B cell (primary cell): ENCODE data around the gene CCDC6. TPM values are rescaled to one million over a fixed set of nuclear protein-coding genes. Genes with fewer than 3 reads are reported as not detected.

ENCODE experiments used
- ATAC-seq: fragments of 200-7000 bp; cut with Tn5 transposase; one replicate; pipeline ENCODE4 v1.10.0; 2021; ENCODE audit warnings: low read depth, mild to moderate bottlenecking, moderate number of reproducible peaks, moderate library complexity
- CTCF ChIA-PET: fragments of 350-600 bp; sonication (Branson Sonifier 250); formaldehyde crosslinking; loops from one replicate; lab custom pipeline; 2021; ENCODE audit warnings: antibody characterized with exemption, inconsistent platforms; lab: Charles Lee
- POLR2A ChIA-PET: fragments of 350-600 bp; sonication (Branson Sonifier 250); formaldehyde crosslinking; loops from one replicate; lab custom pipeline; 2021; ENCODE audit warnings: antibody characterized with exemption; lab: Charles Lee
- DNase-seq: peaks from one replicate; pipeline ENCODE4 v3.0.0; 2013
- H2AFZ ChIP-seq: 2 replicates; pipeline ENCODE4 v1.6.1; 2012; ENCODE audit warnings: mild to moderate bottlenecking, low read depth, low read length; ENCODE audit not compliant: insufficient read depth, poor library complexity, severe bottlenecking
- H3K27ac ChIP-seq, 2 donors: 1 replicate in 1 of 2; 2 replicates in 1 of 2; pipeline ENCODE4 v1.5.1; 2012 to 2013; ENCODE audit warnings: low read length in 2 of 2, mild to moderate bottlenecking in 2 of 2, moderate library complexity in 1 of 2
- H3K27me3 ChIP-seq, 4 experiments: fragments of 200-600 bp in 1 of 4; sonication (generic) in 1 of 4; replicated peaks in 1 of 4; 1 replicate in 2 of 4; 2 replicates in 2 of 4; pipeline versions ENCODE4 v1.6.1 to v1.7.0; 2013 to 2016; ENCODE audit warnings: low read length in 3 of 4, mild to moderate bottlenecking in 2 of 4, mixed read lengths in 1 of 4, moderate library complexity in 1 of 4; ENCODE audit not compliant: insufficient read depth in 4 of 4, control insufficient read depth in 3 of 4; ENCODE audit errors: control extremely low read depth in 1 of 4
- H3K36me3 ChIP-seq, 2 experiments: replicated peaks in 1 of 2; 1 replicate in 1 of 2; 2 replicates in 1 of 2; pipeline versions ENCODE4 v1.6.1 to v1.7.1; 2013; ENCODE audit warnings: low read length in 1 of 2; ENCODE audit not compliant: insufficient read depth in 2 of 2, control insufficient read depth in 1 of 2; ENCODE audit errors: control extremely low read depth in 1 of 2, extremely low read depth in 1 of 2
- H3K4me1 ChIP-seq, 2 donors: fragments of 200-600 bp in 1 of 2; sonication (generic) in 1 of 2; 1 replicate in 1 of 2; 2 replicates in 1 of 2; pipeline versions ENCODE4 v1.5.1 to v1.6.1; 2013 to 2017; ENCODE audit warnings: low read length in 2 of 2; ENCODE audit not compliant: control insufficient read depth in 2 of 2, insufficient read depth in 2 of 2
- H3K4me2 ChIP-seq: replicated peaks from 2 replicates; pipeline ENCODE3; 2012; ENCODE audit warnings: mild to moderate bottlenecking, low read depth, low read length; ENCODE audit not compliant: poor library complexity, severe bottlenecking
- H3K4me3 ChIP-seq, 5 experiments: fragments of 200-600 bp in 1 of 5; sonication (generic) in 1 of 5; 1 replicate in 3 of 5; 2 replicates in 2 of 5; pipeline versions ENCODE4 v1.5.1 to v1.7.0; 2011 to 2016; ENCODE audit warnings: low read length in 4 of 5, mild to moderate bottlenecking in 4 of 5, low read depth in 2 of 5, control low read depth in 1 of 5, moderate library complexity in 1 of 5; ENCODE audit not compliant: insufficient read depth in 1 of 5; ENCODE audit errors: control extremely low read depth in 1 of 5, extremely low read depth in 1 of 5
- H3K79me2 ChIP-seq: fragments of 200-600 bp; sonication (generic); one replicate; pipeline ENCODE4 v1.6.0; 2016; ENCODE audit warnings: low read length; ENCODE audit not compliant: control insufficient read depth, insufficient read depth
- H3K9ac ChIP-seq: fragments of 200-600 bp; sonication (generic); 2 replicates; pipeline ENCODE4 v1.6.1; 2017; ENCODE audit warnings: mild to moderate bottlenecking, low read length, moderate library complexity
- H3K9me3 ChIP-seq, 3 donors: one replicate each; pipeline versions ENCODE4 v1.6.1 to v1.7.1; 2013; ENCODE audit warnings: low read length in 2 of 3; ENCODE audit not compliant: control insufficient read depth in 2 of 3, insufficient read depth in 1 of 3; ENCODE audit errors: control extremely low read depth in 1 of 3
- H4K20me1 ChIP-seq: 2 replicates; pipeline ENCODE4 v1.6.0; 2012; ENCODE audit warnings: mild to moderate bottlenecking, low read length; ENCODE audit not compliant: insufficient read depth, control insufficient read depth, poor library complexity, severe bottlenecking
- H3K27ac Mint-ChIP-seq: one replicate; pipeline ENCODE4 v1.8.0; 2021; ENCODE audit warnings: mixed read lengths
- H3K27me3 Mint-ChIP-seq: one replicate; pipeline ENCODE4 v1.8.0; 2021; ENCODE audit warnings: mixed read lengths
- H3K4me1 Mint-ChIP-seq: one replicate; pipeline ENCODE4 v1.8.0; 2021; ENCODE audit warnings: mixed read lengths
- H3K4me3 Mint-ChIP-seq: one replicate; pipeline ENCODE4 v1.8.0; 2021; ENCODE audit warnings: mixed read lengths
- H3K9me3 Mint-ChIP-seq: one replicate; pipeline ENCODE4 v1.8.0; 2022; ENCODE audit warnings: mixed read lengths; ENCODE audit not compliant: insufficient read depth
- EZH2 ChIP-seq: IDR thresholded peaks from 2 replicates; pipeline ENCODE4 v1.6.1; 2012; ENCODE audit warnings: borderline replicate concordance, low read depth, mild to moderate bottlenecking, moderate library complexity, low read length; ENCODE audit not compliant: insufficient read depth, poor library complexity, severe bottlenecking
- WGBS: methylation state at CpG from one replicate; pipeline ENCODE4 v1.1.5; 2013; ENCODE audit warnings: missing lambda C conversion rate; ENCODE audit not compliant: insufficient coverage; 5-methylcytosine and 5-hydroxymethylcytosine counted together
- intact Hi-C: fragments of 100-400 bp; cut with micrococcal nuclease; formaldehyde crosslinking; loops from one replicate; pipeline ENCODE4 v1.10.0; 2022
- polyA plus RNA-seq: library from polyadenylated mRNA; depleted of rRNA; stranded (reverse); fragments of >200 nt; gene quantifications from 2 replicates; pipeline ENCODE4 v1.2.3, GENCODE V29; 2012
- total RNA-seq, 2 donors: library from RNA; stranded (reverse); fragments of 120-200 nt in 1 of 2; gene quantifications; 1 replicate in 1 of 2; 2 replicates in 1 of 2; pipeline versions ENCODE4 v1.2.3 to v1.2.4, GENCODE V29; 2013 to 2022
- TF ChIP-seq, protein P1 (sequence below): fragments of 200-600 bp; IDR thresholded peaks from one replicate; pipeline ENCODE4 v1.8.0; 2022; ENCODE audit warnings: antibody characterized with exemption, mild to moderate bottlenecking

Gene CCDC6
- total and polyA plus RNA-seq, 2 donors (not counting 1 experiment from before 2014, with no cell fraction given) = 18.2 to 30.1 TPM

DNA sequence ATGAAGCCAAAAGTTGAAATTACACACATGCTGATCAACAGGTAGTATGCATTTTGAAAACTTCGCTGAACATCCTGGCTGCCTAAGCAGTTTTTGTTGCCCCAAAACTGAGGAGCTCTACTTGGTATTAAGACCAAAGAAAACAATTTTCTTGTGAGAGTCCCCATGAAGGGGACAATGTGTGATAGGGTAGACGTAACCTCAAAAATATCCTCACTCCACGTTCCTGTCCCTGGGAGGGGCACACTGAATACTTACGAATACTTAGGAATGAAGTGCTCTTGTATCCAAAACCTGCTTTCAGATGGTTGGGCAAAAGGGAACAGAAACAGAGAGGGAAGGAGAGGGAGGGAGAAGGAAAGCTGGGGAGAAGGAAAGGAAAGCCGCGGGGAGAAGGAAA is 24.7 kb downstream of the CCDC6 start:
- H3K9me3 Mint-ChIP-seq = no peaks in the 10 kb centered on the region
- H3K27me3 ChIP-seq = no peaks in the 10 kb centered on the region
- H3K4me3 ChIP-seq = no peak overlapping the region
- CTCF ChIA-PET = interaction anchor here (1.2 kb wide), 1 partner anchor 25 kb away, joined by 4 read pairs; the partner anchor contains the start of gene CCDC6
- H3K27ac Mint-ChIP-seq = no peak overlapping the region
- intact Hi-C loops = no loop called here
- H3K27me3 Mint-ChIP-seq = no peaks in the 10 kb centered on the region
- no peak for ATAC-seq
- no peaks in the 10 kb centered on the region for H3K36me3 ChIP-seq
- peaks cover 84% of the 10 kb centered on the region for H3K4me1 Mint-ChIP-seq
- H3K4me1 ChIP-seq = peaks cover 65 to 80% of the 10 kb centered on the region in 2 donors
- peaks cover 44% of the 10 kb centered on the region for H4K20me1 ChIP-seq
- TF ChIP-seq EZH2 = no peak
- TF ChIP-seq, protein P1, sequence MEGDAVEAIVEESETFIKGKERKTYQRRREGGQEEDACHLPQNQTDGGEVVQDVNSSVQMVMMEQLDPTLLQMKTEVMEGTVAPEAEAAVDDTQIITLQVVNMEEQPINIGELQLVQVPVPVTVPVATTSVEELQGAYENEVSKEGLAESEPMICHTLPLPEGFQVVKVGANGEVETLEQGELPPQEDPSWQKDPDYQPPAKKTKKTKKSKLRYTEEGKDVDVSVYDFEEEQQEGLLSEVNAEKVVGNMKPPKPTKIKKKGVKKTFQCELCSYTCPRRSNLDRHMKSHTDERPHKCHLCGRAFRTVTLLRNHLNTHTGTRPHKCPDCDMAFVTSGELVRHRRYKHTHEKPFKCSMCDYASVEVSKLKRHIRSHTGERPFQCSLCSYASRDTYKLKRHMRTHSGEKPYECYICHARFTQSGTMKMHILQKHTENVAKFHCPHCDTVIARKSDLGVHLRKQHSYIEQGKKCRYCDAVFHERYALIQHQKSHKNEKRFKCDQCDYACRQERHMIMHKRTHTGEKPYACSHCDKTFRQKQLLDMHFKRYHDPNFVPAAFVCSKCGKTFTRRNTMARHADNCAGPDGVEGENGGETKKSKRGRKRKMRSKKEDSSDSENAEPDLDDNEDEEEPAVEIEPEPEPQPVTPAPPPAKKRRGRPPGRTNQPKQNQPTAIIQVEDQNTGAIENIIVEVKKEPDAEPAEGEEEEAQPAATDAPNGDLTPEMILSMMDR = no peak
- no peak overlapping the region for H3K4me3 Mint-ChIP-seq
- H3K4me2 ChIP-seq = peak overlapping the region; percentile 30
- H3K27ac ChIP-seq = no peak overlapping the region
- H3K9ac ChIP-seq = no peak overlapping the region
- WGBS = no CpG with 5 or more reads among the region's 6 CpGs
- no peaks in the 10 kb centered on the region for H3K9me3 ChIP-seq
- H3K79me2 ChIP-seq = peaks cover 85% of the 10 kb centered on the region
- no peak overlapping the region for H2AFZ ChIP-seq
- POLR2A ChIA-PET = no interaction called here
- DNase-seq = no peak

DNA sequence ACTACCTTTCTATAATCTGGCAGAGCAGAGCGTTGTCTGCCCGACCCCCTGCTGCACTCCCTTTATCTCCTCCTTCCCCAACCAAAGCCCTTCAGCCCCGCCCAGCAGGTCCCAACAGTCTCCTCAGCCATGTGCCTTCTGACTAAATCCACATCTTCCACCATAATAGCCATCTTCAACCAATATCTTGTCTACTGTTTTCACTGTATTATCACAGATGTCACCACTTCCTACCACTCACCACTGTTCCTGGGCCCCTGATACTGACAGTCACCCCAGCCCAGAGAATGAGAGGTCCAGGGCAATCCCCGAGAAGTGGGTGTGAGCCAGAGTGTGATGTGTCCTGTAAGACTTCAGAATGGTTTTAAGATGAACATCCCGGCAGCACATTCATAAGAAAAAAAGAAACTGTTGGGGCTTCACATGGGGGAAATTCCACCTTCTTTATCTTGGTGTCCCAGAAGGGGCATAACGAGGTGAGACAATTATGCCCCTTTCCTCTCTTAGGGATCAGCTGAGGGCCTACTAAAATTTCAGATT is 25.3 kb downstream of the CCDC6 start:
- Histone ChIP-seq H3K27me3 (no peaks in the 10 kb centered on the region), H3K27ac (no peak overlapping the region), H3K79me2 (peaks cover 90% of the 10 kb centered on the region), H3K4me1 (peaks cover 64 to 79% of the 10 kb centered on the region in 2 donors), H3K4me2 (peak overlapping the region; percentile 30), H3K36me3 (no peaks in the 10 kb centered on the region), H4K20me1 (peaks cover 41% of the 10 kb centered on the region), H3K4me3 (no peak overlapping the region), H3K9me3 (no peaks in the 10 kb centered on the region), H3K9ac (no peak overlapping the region), H2AFZ (no peak overlapping the region)
- Mint-ChIP-seq H3K4me1 (peaks cover 84% of the 10 kb centered on the region), H3K27ac (peak overlapping the region; percentile 38), H3K4me3 (peak overlapping the region; percentile 44), H3K9me3 (no peaks in the 10 kb centered on the region), H3K27me3 (no peaks in the 10 kb centered on the region)
- 65% methylated on average over 2 of the region's 6 CpGs for WGBS
- ATAC-seq (peak; percentile 7), DNase-seq (peak; percentile 27)
- ChIA-PET POLR2A (no interaction called here), CTCF (interaction anchor here (1.2 kb wide), 1 partner anchor 26 kb away, joined by 4 read pairs; the partner anchor contains the start of gene CCDC6)
- TF ChIP-seq, protein P1 = no peak
- TF ChIP-seq EZH2 = no peak
- intact Hi-C loops = no loop called here
